MM.1S (cell line): Measurements from ENCODE around the gene DYNC1H1.

ENCODE experiments used
- CTCF ChIP-seq: fragments of 300-600 bp; sonication (generic); IDR thresholded peaks from 2 replicates; pipeline ENCODE4 v1.5.1; 2016; ENCODE audit warnings: antibody characterized with exemption, low read length, mixed read lengths
- EZH2 ChIP-seq: fragments of 300-600 bp; sonication (generic); optimal IDR thresholded peaks from 2 replicates; pipeline ENCODE3; 2017; ENCODE audit warnings: low read depth, mild to moderate bottlenecking, antibody characterized with exemption, low read length, mixed read lengths
- EZH2phosphoT487 ChIP-seq: fragments of 300-600 bp; sonication (generic); IDR thresholded peaks from 2 replicates; pipeline ENCODE4 v1.6.1; 2018; ENCODE audit warnings: antibody characterized with exemption, low read length

- no peak for TF ChIP-seq CTCF
- TF ChIP-seq EZH2phosphoT487: no peak
- TF ChIP-seq EZH2: no peak
Measured at GRCh38 chr14:102011631-102012030, 47.3 kb downstream of the DYNC1H1 start.
